ENCODE results near the gene ZNF516. TPM values are rescaled to one million over a fixed set of nuclear protein-coding genes. Genes with fewer than 3 reads are reported as not detected.

Gene ZNF516
- total RNA-seq, 6 donors from 2014 or later = 21.9 to 44.3 (median 36.5) TPM

GRCh38 chr18:76497021-76497420 lies 2.0 kb upstream of the ZNF516 start:
- no peak for ATAC-seq (ENCODE audit: low FRiP score in 2 of 2)
- no peak overlapping the region for H3K4me3 ChIP-seq
- H3K36me3 ChIP-seq = no peaks in the 10 kb centered on the region
- no peaks in the 10 kb centered on the region for H3K27me3 ChIP-seq
- peak overlapping the region in 1 of 4 donors; percentile 93 for H3K27ac ChIP-seq
- H3K4me1 ChIP-seq = peaks cover 0 to 33% (median 15%) of the 10 kb centered on the region in 4 donors
- no peaks in the 10 kb centered on the region for H3K9me3 ChIP-seq
- no peak for DNase-seq
- TF ChIP-seq CTCF (IDR thresholded peaks at IDR 0.05) (no peak), EP300 (IDR thresholded peaks at IDR 0.05) (no peak), POLR2A (IDR thresholded peaks at IDR 0.05) (no peak), POLR2AphosphoS5 (IDR thresholded peaks at IDR 0.05) (no peak)
- 55 to 58% methylated on average over 6 of the region's 6 CpGs for WGBS, 2 donors

GRCh38 chr18:76496194-76496890 lies 1.3 kb upstream of the ZNF516 start:
- Histone ChIP-seq H3K4me1 (peaks cover 0 to 38% (median 17%) of the 10 kb centered on the region in 4 donors), H3K27me3 (no peaks in the 10 kb centered on the region), H3K4me3 (peak overlapping the region; percentile 55 to 88 (median 76)), H3K36me3 (no peaks in the 10 kb centered on the region), H3K9me3 (no peaks in the 10 kb centered on the region), H3K27ac (peak overlapping the region; percentile 79 to 93 (median 84))
- no peak for TF ChIP-seq CTCF (IDR thresholded peaks at IDR 0.05)
- TF ChIP-seq POLR2AphosphoS5 (IDR thresholded peaks at IDR 0.05) = peak; percentile 27 to 29
- peak in 2 of 4 donors; percentile 37 to 65 for TF ChIP-seq POLR2A (IDR thresholded peaks at IDR 0.05)
- DNase-seq = peak; percentile 79 to 88
- WGBS, 2 donors = 24 to 25% methylated on average over 27 to 41 of the region's 48 CpGs
- ATAC-seq (ENCODE audit: low FRiP score in 2 of 2) = peak in 1 of 2 donors; percentile 57

GRCh38 chr18:76495435-76496193 lies 572 bp upstream of the ZNF516 start:
- Histone ChIP-seq H3K4me1 (peaks cover 2 to 40% (median 18%) of the 10 kb centered on the region in 4 donors), H3K36me3 (no peaks in the 10 kb centered on the region), H3K4me3 (peak overlapping the region; percentile 55 to 88 (median 76)), H3K9me3 (no peaks in the 10 kb centered on the region), H3K27ac (peak overlapping the region; percentile 79 to 93 (median 84)), H3K27me3 (no peaks in the 10 kb centered on the region)
- TF ChIP-seq CTCF (IDR thresholded peaks at IDR 0.05) (peak in 1 of 6 experiments; percentile 12), POLR2A (IDR thresholded peaks at IDR 0.05) (peak in 3 of 4 donors; percentile 50 to 78 (median 68)), EP300 (IDR thresholded peaks at IDR 0.05) (no peak), POLR2AphosphoS5 (IDR thresholded peaks at IDR 0.05) (peak; percentile 35 to 67)
- 0 to 1% methylated on average over 13 to 36 of the region's 43 CpGs for WGBS, 2 donors
- ATAC-seq (ENCODE audit: low FRiP score in 2 of 2) = peak; percentile 27 to 53
- DNase-seq = peak; percentile 62 to 88

- DNase-seq = peak; percentile 46 to 86
- Histone ChIP-seq H3K27me3 (no peaks in the 10 kb centered on the region), H3K36me3 (no peaks in the 10 kb centered on the region), H3K4me1 (peaks cover 14 to 52% (median 26%) of the 10 kb centered on the region in 4 donors), H3K9me3 (no peaks in the 10 kb centered on the region), H3K4me3 (peak overlapping the region; percentile 69 to 88 (median 82)), H3K27ac (peak overlapping the region; percentile 78 to 93 (median 85))
- TF ChIP-seq POLR2AphosphoS5 (IDR thresholded peaks at IDR 0.05) (no peak), EP300 (IDR thresholded peaks at IDR 0.05) (no peak), POLR2A (IDR thresholded peaks at IDR 0.05) (no peak), CTCF (IDR thresholded peaks at IDR 0.05) (no peak)
- ATAC-seq (ENCODE audit: low FRiP score in 2 of 2) = no peak
- whole genome bisulfite sequencing, 2 donors = 0 to 1% methylated on average over 42 to 49 of the region's 56 CpGs
Observed at GRCh38 chr18:76494231-76495005, 624 bp downstream of the ZNF516 start.
